DMS114 treated with DMSO at 0.1 percent for 48 hours (cell line): ENCODE measurements around the gene ICA1.
"Not testable (repeated sequence)": the region's sequence is repeated elsewhere in the genome, so short reads cannot be mapped to it uniquely, and the experiment has no call there.

Experiments
- DNase-seq: peaks from one replicate; lab custom pipeline; 2025; ENCODE audit not compliant: unreplicated experiment; lab: John Stamatoyannopoulos, UW

Gene ICA1

DNA sequence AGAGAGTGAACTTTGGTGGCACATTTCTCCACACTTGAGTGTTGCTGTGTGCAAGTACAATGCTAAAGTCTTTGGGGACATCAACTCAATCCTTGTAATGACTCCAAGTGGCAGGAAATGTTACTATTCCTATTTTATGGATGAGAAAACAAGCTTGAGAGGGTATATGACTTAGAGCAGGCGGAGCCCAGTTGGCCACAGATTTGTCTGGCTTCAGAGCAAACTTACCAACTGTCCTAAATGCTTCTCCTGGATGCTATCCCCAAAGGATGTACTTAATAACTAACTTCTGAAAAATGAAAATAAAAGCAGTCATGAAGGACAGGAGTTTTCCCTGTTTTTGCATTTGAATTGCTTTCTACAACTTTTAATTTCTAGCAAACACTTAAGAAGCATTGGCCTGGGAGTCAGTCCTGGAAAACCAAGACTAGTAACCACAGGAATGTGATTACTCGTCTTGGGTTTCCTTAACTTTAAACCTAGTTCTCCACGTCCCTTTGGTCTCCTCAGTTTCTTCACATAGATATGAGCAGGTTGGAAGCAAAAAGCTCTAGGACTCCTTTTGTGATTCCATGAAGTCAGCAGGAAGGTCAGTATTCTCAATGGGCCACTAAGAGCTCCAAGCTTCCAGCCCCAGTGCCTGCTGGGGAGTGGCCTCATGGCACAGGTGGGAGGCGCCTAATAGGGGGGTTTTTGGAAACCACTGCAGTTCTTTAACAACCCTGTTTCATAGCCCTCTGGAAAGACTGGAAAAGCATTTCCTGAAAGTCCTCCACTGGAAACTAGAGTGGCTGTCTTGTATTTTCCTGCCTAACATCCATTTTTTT, 152.6 kb downstream of the ICA1 start:
- no peak for DNase-seq

DNA sequence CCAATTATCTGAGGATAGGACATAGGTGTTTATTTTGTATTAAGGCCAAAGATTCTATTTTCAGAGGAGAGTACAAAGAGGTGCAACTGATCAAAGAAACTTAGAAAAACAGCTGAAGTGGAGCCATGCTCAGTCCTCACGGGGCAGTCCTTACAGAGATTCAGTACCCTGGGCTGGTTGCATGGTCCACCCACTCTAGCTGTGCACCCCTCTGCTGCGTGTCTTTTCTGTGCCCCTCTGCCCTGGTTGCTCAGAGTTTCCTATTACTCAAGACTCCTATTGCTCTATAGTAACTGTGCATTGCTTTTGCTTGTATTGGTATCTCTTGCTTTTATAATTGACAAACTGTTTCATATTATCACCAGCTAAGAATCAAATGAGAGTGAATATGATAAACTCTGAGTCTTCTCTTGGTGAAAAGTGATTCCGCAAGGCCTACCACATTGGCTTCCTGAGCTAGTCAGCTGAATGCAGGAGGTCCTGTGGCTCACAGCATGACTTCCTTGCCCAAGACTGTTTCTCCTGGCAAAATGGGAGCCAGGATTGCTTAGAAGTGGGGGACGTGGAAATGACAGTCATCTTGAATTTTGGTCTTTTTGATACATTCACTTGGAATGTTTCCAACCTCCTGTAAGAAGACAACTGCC, 156.4 kb downstream of the ICA1 start:
- DNase-seq: no peak

DNA sequence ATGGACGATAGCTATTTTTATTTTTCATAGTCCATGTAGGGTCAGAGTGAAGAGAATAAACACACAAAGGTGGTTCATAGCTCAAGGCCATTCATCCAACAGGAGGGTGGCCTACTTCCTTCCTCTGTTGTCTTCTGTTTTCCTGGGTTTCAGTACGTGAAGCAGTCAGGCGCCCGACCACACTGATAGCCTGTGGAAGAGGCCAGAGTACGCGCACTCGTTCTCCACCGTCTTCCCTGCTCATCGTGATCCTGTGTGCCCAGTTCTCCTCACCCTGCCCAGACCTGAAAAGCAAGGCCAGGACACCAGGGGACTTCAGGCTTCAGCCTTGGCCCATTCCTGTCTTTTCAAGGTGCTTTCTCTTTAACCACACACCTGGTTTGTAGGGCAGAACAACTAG, 158.7 kb downstream of the ICA1 start:
- no peak for DNase-seq

DNA sequence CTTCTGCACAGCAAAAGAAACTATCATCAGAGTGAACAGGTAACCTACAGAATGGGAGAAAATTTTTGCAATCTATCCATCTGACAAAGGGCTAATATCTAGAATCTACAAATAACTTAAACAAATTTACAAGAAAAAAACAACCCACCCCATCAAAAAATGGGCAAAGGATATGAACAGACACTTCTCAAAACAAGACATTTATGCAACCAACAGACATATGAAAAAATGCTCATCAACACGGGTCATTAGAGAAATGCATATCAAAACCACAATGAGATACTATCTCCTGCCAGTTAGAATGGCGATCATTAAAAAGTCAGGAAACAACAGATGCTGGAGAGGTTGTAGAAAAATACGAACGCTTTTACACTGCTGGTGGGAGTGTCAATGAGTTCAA, 160.7 kb downstream of the ICA1 start:
- not testable (repeated sequence) for DNase-seq

DNA sequence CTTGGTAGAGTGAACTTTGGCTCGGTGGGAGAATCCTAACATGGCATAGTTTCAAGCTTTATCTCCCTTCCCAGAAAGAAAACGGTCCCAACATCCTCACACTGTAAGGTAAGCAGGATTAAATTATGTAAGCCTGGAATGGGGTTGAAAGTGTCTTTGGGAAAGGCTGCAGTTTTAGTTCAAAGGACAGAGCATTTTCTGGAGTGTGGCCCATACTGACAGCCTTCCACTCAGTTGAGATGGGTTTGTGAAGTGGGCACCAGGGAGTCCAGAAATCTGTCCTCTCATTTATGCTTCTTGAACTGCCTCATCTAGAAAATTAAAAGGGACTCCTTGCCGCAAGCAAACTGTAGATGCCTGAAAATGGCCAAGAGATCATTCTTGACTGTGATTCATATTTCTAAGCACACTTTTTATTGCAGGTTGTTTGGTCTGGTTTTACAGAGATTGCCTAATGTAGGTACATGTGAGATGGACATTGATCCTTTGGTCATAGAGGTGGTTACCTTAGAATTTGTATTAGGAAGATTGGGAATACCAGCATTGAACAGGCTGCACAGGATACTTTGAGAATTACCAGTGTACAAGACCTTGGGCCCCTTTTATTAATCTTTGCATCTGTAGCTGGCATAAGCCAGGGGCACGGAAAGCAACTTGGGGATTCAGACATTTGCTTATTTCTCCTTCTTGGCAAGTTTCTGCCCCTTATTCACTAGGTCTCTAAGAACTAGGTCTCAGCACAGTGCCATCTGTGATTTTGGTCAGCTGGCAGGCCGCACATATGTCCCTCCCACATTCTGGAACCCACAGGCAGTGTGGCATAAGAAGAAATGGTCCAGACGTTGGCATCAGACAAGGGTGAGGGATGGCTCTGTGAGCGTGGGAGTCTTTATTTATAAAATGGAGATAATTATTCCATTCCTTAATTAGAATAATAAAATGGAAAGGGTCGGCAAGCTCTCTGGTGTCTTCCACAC, 167.5 kb downstream of the ICA1 start:
- DNase-seq: no peak

DNA sequence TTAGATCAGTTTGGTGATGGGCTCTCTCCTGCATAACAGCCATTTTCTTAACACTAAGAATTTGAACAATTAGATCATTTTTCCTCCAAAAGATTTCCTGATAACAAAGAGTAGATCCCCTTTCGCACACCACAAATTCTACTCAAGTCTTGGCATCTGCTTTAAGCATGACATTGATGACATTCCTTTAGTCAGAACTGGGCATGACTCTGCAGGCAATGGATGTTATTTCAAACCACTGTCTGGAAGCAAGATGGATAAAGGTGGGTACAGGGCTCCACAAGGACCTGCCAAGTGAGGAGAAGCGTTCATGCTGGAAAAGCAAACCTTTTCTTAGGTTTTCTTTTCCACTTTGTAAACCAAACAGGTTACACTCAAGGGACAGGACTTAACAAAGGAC, 169.8 kb downstream of the ICA1 start:
- no peak for DNase-seq

DNA sequence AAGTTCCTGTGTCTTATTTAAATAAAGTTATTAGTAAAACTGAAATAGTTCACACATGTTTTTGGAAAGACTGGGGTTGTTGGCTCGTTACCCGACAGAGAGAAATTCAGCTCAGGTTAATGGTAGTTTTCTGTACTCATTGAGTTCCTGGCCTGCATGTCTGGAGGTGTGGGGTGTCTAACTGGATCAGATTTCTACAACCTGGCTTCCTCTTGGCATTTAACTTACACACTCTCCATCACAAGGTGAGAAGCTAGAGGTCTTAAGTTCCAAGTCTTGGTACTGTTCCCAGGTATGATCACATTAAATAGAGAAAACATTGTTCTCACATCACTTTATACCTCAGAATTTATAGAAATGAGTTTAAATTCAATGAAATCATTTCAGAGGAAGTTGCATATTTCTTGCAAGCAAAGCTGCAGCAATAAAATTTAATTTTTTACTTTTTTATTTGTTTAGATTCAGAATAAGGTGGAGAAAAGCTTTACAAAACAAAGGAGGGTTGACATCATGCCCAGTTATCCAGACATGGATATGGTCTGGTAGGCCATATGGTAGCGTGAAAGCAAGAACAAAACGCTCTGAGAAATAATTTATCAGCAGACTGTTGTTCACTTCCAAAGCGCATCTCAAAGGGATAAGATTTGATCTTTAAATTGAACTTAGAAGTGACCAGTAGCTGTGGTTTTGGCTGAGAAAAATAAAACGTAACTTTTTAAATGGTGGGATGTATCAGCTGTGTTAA, 172.8 kb downstream of the ICA1 start:
- DNase-seq: no peak

DNA sequence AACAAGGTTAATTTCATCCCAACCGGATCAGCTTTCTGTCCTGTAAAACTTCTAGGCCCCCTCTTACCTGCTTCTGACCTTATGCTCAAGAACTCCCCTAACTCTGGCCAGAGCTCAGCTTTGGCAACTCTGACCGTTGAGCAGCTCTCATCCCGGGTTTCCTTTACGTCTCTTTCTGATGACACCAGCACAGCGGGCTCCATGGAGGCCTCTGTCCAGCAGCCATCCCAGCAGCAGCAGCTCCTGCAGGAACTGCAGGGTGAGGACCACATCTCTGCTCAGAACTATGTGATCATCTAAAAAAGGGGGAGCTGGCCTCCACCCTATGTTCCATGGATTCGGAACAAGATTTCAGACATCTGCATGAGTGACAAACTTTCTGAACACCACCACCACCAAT, 175.7 kb downstream of the ICA1 start:
- no peak for DNase-seq

DNA sequence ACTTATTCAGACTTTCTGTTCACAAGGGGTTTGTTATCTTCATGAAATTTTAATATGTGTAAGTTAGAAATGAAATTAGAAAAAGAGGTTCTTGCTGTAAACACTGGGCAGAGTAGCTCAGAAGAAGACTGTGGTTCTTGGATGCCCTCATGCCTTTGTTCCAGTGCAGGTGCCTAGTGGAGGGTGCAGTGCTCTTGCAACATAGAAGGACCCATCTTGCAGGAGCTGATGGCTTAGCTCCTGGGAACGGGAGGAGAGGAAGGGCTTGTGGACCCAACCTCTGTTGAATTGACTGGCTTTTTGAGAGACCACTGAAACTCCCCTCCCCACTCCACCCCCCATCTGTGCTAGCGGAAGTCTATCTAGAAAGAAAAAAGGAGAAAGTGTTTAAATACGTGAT, 176.5 kb downstream of the ICA1 start:
- no peak for DNase-seq

DNA sequence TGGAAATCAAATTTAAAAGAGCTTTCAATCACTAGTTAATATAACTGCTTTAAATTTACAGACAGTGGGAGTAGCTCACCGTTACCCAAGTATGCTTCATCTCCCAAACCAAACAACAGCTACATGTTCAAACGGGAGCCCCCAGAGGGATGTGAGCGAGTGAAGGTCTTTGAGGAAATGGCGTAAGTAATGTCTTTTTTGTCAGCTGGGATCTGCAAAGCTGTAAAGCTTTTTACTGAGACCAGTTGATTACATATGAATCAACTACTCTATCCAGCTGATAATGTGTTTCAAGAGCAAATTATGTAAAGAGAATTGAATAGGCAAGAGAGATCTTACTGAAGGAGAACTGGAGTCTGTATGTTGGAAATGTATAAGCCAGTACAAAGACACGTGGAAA, 177.1 kb downstream of the ICA1 start:
- no peak for DNase-seq

DNA sequence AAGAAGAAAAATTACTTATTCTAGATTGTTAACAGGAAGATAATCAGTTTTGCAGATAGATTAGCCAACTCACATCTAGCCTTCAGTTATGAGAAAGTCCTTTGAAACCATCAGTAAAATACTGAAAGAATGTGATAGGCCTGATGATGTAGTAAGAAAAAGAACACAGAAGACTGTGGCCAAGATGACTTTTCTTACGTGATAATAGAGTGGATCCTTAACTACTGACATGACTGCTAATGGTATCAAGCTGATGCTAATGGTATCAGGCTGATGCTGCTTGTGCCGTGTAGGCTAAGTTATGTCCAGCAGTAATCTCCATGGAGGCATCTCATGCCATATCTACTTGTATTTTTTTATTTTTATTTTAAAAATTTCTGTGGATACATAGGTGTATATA, 179.2 kb downstream of the ICA1 start:
- DNase-seq: no peak

DNA sequence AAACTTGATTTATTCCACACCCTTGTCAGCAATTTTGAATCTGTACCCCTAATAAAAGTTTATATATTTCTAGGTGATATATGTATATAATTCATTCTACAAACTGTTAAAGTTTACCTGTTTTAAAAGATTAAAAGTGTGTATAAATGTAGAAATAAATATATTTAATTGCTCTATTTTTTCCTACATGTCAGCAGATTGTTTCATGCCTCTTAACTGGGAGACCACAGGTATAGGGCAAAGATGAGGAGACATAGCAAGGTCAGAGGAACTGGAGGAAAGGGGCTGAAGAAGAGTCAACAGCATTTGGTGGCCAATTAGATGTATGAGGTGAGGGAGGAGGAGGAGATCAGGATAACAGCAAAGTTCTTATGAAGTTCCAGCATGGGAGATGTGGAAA, 183.5 kb downstream of the ICA1 start:
- DNase-seq: no peak

DNA sequence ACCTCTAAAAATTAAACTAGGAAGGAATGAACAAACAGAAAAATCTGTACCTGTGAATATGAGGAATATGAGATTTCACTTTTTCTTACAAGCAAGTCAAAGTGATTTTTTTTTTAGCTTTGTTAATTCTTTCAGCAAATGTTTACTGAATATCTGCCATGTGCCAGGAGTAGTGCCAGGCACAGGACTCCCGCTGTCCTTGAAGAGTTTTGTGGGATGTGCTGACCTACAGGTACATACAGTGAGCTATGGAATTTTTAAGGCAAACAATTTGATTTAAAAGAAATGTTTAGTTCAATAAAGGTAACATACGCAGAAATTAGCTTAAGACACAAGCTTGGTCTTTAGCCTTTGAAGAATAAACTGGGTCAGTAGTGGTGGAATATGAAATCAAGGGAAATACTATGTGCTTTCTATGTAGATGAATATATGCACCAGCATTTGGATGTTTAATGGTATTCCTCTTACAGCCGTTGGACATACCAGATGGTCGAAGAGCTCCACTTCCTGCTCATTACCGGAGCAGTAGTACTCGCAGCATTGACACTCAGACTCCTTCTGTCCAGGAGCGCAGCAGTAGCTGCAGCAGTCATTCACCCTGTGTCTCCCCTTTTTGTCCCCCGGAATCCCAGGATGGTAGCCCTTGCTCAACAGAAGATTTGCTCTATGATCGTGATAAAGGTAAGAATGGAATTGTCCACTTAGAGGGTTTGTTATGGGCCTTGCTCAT, 191.4 kb downstream of the ICA1 start:
- no peak for DNase-seq

DNA sequence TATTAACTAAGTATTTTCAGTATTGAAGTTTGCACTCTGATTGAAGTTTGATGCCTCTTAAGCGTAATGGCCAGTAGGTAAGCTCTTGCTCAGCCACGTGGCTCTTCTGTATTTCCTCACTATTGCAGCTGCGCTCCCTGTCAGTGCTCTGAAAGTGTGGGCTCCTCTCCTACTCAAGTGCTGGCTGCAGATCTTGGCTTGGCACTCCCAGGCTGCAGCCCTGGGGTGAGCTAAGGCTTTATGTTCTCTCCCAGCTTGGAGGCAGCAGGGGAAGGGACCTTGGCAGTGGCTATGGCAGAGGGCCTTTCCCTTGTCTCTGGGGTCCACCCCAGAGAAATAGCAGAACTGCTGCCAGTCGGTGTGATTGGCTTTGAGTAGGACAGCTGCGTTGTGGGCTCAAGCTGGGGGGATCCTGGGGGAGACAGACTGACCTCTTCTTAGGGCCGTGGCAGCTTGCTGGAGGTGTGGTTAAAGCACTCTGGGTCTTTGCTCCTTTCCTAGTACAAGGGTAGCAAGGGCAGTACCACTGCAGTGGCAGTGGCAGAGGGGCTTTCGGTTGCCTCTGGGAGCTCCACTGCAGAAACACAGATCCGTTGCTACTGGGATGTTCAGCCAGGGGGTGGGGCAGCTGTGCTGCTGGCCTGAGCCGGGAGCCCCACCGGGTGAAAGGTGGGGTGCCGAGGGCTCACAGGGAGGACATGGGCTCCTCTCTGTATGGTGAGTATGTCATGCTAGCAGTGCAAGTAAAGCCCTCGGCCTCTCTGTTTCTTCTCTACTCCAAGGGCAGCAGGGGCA, 192.9 kb downstream of the ICA1 start:
- no peak for DNase-seq

DNA sequence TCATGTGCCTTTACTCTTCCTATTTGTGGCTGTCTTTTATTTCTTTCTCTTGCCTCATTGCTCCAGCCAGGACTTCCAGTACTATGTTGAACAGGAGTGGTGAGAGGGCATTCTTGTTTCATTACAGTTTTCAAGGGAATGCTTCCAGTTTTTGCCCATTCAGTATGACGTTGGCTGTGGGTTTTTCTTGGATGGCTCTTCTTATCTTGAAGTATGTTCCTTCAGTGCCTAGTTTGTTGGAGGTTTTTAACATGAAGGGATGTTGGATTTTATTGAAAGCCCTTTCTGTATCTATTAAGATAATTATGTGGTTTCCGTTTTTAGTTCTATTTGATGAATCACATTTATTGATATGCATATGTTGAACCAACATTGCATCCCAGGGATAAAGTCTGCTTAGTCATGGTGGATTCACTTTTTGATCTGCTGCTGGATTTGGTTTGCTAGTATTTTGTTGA, 196.6 kb downstream of the ICA1 start:
- no peak for DNase-seq

DNA sequence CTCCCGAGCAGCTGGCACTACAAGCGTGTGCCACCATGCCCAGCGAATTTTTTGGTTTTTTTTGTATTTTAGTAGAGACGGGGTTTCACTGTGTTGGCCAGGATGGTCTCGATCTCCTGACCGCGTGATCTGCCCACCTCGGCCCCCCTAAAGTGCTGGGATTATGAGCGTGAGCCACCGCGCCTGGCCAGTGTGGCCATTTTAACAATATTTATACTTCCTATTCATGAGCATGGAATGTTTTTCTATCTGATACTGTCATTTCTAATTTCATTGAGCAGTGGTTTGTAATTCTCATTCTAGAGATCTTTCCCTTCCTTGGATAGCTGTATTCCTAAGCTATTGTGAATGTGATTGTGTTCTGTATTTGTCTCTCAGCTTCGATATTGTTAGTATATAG, 197.1 kb downstream of the ICA1 start:
- DNase-seq: no peak

DNA sequence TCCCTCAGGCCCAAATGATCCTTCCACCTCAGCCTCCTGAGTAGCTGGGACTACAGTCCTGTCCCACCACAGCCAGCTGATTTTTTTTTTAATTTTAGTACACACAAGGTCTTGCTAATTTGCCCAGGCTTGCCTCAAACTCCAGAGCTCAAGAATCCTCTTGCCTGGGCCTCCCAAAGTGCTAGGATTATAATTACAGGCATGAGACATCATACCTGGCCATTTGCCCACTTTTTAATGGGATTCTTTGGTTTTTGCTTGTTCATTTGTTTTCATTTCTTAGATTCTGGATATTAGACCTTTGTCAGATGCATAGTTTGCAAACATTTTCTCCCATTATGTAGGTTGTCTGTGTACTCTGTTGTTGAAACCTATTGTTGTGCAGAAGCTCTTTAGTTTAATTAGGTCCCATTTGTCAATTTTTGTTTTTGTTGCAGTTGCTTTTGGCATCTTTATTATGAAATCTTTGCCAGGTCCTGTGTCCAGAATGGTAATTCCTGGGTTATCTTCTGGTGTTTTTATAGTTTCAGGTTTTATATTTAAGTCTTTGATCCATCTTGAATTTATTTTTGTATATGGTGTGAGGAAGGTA, 198.2 kb downstream of the ICA1 start:
- DNase-seq: no peak

DNA sequence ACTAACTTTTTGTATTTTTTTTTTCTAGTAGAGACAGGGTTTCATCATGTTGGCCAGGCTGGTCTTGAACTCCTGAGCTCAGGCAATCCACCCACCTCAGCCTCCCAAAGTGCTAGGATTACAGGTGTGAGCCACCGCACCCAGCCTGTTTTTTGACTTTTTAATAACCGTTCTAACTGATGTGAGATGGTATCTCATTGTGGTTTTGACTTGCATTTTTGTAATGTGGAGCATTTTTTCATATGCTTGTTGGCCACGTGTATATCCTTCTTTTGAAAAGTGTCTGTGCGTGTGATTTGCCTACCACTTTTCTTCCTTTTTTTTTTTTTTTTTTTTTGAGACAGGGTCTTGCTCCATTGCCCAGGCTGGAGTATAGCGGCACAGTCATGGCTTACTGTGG, 198.7 kb downstream of the ICA1 start:
- DNase-seq: not testable (repeated sequence)
